ENCODE measurements around the gene KCNE2. TPM values are rescaled to one million over a fixed set of nuclear protein-coding genes. Genes with fewer than 3 reads are reported as not detected.

KCNE2 gene
- total and polyA plus RNA-seq, 2 experiments from 2014 or later: 0.28 to 0.55 TPM

DNA sequence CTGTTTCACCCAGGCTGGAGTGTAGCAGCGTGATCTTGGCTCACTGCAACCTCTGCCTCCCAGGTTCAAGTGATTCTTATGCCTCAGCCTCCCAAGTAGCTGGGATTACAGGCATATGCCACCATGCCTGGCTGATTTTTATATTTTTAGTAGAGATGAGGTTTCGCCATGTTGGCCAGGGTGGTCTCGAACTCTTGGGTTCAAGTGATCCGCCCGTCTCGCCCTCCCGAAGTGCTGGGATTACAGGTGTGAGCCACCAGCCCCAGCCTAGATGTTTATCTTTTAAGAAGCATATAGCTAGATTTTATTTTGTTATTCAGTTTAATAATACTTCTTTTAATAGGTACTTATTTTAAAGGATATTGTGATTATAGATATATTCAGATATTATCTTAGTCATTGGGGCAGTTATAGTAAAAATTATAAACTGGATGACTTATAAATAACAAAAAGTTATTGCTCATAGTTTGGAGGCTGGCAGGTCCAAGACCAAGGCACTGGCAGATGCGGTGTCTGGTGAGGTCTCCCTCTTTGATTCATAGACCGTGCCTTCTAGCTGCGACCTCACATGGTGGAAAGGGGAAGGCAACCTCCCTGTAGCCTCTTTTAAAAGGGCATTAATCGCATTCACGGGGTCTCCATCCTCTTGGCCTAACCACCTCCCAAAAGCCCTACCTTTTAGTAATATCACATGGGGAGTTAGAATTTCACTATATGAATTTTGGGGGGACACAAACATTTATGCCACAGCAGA lies 3.1 kb upstream of the KCNE2 start:
- TF ChIP-seq NANOG (IDR thresholded peaks at IDR 0.05; ENCODE audit: borderline replicate concordance) (no peak), JUNB (IDR thresholded peaks at IDR 0.05; ENCODE audit: unreplicated experiment) (no peak)
- TF ChIP-seq, protein P1, sequence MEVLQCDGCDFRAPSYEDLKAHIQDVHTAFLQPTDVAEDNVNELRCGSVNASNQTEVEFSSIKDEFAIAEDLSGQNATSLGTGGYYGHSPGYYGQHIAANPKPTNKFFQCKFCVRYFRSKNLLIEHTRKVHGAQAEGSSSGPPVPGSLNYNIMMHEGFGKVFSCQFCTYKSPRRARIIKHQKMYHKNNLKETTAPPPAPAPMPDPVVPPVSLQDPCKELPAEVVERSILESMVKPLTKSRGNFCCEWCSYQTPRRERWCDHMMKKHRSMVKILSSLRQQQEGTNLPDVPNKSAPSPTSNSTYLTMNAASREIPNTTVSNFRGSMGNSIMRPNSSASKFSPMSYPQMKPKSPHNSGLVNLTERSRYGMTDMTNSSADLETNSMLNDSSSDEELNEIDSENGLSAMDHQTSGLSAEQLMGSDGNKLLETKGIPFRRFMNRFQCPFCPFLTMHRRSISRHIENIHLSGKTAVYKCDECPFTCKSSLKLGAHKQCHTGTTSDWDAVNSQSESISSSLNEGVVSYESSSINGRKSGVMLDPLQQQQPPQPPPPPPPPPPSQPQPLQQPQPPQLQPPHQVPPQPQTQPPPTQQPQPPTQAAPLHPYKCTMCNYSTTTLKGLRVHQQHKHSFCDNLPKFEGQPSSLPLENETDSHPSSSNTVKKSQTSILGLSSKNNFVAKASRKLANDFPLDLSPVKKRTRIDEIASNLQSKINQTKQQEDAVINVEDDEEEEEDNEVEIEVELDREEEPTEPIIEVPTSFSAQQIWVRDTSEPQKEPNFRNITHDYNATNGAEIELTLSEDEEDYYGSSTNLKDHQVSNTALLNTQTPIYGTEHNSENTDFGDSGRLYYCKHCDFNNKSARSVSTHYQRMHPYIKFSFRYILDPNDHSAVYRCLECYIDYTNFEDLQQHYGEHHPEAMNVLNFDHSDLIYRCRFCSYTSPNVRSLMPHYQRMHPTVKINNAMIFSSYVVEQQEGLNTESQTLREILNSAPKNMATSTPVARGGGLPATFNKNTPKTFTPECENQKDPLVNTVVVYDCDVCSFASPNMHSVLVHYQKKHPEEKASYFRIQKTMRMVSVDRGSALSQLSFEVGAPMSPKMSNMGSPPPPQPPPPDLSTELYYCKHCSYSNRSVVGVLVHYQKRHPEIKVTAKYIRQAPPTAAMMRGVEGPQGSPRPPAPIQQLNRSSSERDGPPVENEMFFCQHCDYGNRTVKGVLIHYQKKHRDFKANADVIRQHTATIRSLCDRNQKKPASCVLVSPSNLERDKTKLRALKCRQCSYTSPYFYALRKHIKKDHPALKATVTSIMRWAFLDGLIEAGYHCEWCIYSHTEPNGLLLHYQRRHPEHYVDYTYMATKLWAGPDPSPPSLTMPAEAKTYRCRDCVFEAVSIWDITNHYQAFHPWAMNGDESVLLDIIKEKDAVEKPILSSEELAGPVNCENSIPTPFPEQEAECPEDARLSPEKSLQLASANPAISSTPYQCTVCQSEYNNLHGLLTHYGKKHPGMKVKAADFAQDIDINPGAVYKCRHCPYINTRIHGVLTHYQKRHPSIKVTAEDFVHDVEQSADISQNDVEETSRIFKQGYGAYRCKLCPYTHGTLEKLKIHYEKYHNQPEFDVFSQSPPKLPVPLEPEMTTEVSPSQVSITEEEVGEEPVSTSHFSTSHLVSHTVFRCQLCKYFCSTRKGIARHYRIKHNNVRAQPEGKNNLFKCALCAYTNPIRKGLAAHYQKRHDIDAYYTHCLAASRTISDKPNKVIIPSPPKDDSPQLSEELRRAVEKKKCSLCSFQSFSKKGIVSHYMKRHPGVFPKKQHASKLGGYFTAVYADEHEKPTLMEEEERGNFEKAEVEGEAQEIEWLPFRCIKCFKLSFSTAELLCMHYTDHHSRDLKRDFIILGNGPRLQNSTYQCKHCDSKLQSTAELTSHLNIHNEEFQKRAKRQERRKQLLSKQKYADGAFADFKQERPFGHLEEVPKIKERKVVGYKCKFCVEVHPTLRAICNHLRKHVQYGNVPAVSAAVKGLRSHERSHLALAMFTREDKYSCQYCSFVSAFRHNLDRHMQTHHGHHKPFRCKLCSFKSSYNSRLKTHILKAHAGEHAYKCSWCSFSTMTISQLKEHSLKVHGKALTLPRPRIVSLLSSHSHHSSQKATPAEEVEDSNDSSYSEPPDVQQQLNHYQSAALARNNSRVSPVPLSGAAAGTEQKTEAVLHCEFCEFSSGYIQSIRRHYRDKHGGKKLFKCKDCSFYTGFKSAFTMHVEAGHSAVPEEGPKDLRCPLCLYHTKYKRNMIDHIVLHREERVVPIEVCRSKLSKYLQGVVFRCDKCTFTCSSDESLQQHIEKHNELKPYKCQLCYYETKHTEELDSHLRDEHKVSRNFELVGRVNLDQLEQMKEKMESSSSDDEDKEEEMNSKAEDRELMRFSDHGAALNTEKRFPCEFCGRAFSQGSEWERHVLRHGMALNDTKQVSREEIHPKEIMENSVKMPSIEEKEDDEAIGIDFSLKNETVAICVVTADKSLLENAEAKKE (CRISPR knock-in tag; IDR thresholded peaks at IDR 0.05): no peak
- TF ChIP-seq, protein P2, sequence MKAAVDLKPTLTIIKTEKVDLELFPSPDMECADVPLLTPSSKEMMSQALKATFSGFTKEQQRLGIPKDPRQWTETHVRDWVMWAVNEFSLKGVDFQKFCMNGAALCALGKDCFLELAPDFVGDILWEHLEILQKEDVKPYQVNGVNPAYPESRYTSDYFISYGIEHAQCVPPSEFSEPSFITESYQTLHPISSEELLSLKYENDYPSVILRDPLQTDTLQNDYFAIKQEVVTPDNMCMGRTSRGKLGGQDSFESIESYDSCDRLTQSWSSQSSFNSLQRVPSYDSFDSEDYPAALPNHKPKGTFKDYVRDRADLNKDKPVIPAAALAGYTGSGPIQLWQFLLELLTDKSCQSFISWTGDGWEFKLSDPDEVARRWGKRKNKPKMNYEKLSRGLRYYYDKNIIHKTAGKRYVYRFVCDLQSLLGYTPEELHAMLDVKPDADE (IDR thresholded peaks at IDR 0.05): no peak
- Mint-ChIP-seq H3K27ac (no peak overlapping the region), H3K4me3 (no peak overlapping the region), H3K4me1 (peaks cover 3% of the 10 kb centered on the region; the same call in 1 of the 3 replicates), H3K27me3 (ENCODE audit: insufficient read depth, low read depth, poor library complexity) (no peaks in the 10 kb centered on the region), H3K36me3 (ENCODE audit: low read depth) (no peaks in the 10 kb centered on the region), H3K9me3 (peaks cover 4% of the 10 kb centered on the region; the same call in 2 of the 3 replicates)
- Histone ChIP-seq H3K79me2 (replicated peaks; ENCODE audit: insufficient read depth) (no peaks in the 10 kb centered on the region), H3F3A (replicated peaks; ENCODE audit: low read depth) (no peaks in the 10 kb centered on the region), H3K4me2 (no peak overlapping the region), H2AFZ (no peak overlapping the region), H3K27ac (ENCODE audit: low read depth) (no peak overlapping the region), H4K20me1 (replicated peaks; ENCODE audit: insufficient read depth) (no peaks in the 10 kb centered on the region), H3K27me3 (ENCODE audit: insufficient read depth) (no peaks in the 10 kb centered on the region), H3K9me2 (ENCODE audit: insufficient read depth) (no peaks in the 10 kb centered on the region), H3K4me1 (ENCODE audit: insufficient read depth) (no peaks in the 10 kb centered on the region), H3K36me3 (ENCODE audit: insufficient read depth) (no peaks in the 10 kb centered on the region), H3K4me3 (no peak overlapping the region)
- DNase-seq (ENCODE audit: low spot score) (no peak), ATAC-seq (no peak)

Measured in GM23338 (cell line).